Measurements from ENCODE around the gene KRT7. TPM values are rescaled to one million over a fixed set of nuclear protein-coding genes. Genes with fewer than 3 reads are reported as not detected.
A peak's percentile ranks its signal among the peaks of the same experiment; 100 is the strongest.

The KRT7 gene
- polyA plus RNA-seq (2012; ENCODE audit: insufficient read depth, insufficient read length, low read depth): 1.7 TPM

DNA sequence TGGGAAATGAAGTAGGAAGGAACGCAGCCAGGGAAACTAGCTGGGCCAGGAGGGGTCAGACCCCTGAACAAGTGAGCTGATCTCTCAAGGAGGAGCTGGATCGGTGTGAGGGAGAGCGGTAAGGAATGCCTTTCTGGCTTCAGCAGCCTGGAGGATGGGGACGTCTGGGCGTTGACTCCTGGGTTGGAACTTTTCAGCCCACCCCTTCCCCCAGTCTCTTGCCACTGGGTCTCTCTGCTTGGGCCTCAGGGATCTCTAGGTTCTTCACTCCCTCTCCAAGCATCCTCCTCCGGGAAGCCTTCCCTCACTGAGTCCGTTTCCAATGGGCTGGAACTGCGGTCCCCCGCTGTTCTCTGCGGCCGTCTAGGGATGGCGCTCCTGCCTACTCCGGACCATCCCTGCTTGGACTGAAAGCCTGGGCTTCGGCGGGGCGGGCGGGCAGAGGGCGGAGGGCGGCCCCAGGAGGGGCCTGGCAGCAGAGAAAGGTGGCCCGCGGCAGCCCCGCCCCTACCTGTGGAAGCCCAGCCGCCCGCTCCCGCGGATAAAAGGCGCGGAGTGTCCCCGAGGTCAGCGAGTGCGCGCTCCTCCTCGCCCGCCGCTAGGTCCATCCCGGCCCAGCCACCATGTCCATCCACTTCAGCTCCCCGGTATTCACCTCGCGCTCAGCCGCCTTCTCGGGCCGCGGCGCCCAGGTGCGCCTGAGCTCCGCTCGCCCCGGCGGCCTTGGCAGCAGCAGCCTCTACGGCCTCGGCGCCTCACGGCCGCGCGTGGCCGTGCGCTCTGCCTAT lies at the start of gene KRT7:
TSS of gene KRT7 (plus strand) at position 570 of the 788 bp plus-strand sequence. CDS start at position 624, 54 bp downstream.
- Histone ChIP-seq H3K36me3 (no peaks in the 10 kb centered on the region), H3K27me3 (no peaks in the 10 kb centered on the region), H3K4me3 (ENCODE audit: low read depth, low read length) (no peak within 1 kb of the TSS), H3K9me3 (no peaks in the 10 kb centered on the region), H3K4me1 (no peaks in the 10 kb centered on the region; the same call in 1 of the 2 replicates)
- DNase-seq: no peak
- TF ChIP-seq, protein P1, sequence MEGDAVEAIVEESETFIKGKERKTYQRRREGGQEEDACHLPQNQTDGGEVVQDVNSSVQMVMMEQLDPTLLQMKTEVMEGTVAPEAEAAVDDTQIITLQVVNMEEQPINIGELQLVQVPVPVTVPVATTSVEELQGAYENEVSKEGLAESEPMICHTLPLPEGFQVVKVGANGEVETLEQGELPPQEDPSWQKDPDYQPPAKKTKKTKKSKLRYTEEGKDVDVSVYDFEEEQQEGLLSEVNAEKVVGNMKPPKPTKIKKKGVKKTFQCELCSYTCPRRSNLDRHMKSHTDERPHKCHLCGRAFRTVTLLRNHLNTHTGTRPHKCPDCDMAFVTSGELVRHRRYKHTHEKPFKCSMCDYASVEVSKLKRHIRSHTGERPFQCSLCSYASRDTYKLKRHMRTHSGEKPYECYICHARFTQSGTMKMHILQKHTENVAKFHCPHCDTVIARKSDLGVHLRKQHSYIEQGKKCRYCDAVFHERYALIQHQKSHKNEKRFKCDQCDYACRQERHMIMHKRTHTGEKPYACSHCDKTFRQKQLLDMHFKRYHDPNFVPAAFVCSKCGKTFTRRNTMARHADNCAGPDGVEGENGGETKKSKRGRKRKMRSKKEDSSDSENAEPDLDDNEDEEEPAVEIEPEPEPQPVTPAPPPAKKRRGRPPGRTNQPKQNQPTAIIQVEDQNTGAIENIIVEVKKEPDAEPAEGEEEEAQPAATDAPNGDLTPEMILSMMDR (IDR thresholded peaks at IDR 0.05; ENCODE audit: low read depth, low read length): no peak

DNA sequence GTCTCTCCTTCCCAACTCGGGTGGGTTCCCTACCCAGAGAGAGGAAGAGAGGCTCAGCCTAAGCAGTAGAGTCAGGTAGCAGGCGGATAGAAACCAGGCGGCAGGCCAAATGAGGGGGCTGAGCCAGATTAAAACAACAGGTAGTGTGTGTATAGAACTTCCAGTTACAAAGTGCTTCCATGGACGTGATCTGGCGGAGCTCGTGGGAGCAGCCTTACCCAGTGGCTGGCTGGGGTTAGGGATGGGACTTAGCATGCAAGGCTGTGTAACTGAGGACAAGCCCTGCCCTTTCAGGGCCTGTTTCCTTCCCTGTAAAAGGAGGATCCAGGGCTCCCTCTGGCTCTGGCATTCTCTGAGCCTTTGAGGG lies 49.5 kb upstream of the KRT7 start:
- Histone ChIP-seq H3K4me3 (ENCODE audit: low read depth, low read length) (no peak overlapping the region), H3K9me3 (no peaks in the 10 kb centered on the region), H3K36me3 (no peaks in the 10 kb centered on the region), H3K27me3 (no peaks in the 10 kb centered on the region), H3K4me1 (peaks cover 52% of the 10 kb centered on the region)
- TF ChIP-seq, protein P1 (IDR thresholded peaks at IDR 0.05; ENCODE audit: low read depth, low read length): no peak
- no peak for DNase-seq

DNA sequence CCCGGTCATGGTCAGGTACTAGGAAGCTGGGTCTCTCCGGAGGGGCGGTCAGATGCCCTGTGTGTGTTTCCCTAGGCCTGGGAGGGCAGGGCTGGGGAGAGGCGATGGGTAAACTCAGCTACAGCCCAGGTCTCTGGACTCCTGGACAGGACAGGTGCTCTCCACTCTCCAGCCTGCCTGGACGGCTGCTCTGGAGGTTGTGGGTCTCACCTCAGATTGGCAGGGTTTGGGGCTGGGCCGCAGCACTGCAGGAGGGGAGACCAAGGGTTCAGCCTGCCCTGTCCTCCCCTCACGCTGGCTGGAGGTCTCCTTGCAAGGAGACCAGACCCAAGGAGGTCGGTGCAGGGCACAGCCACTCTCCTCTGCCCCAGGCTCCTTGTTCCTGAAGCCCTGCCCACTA lies 49.1 kb upstream of the KRT7 start:
- TF ChIP-seq, protein P1 (IDR thresholded peaks at IDR 0.05; ENCODE audit: low read depth, low read length): no peak
- no peak overlapping the region for H3K4me3 ChIP-seq (ENCODE audit: low read depth, low read length)
- H3K4me1 ChIP-seq: peaks cover 52% of the 10 kb centered on the region
- H3K36me3 ChIP-seq: no peaks in the 10 kb centered on the region
- H3K9me3 ChIP-seq: no peaks in the 10 kb centered on the region
- DNase-seq: no peak
- no peaks in the 10 kb centered on the region for H3K27me3 ChIP-seq

DNA sequence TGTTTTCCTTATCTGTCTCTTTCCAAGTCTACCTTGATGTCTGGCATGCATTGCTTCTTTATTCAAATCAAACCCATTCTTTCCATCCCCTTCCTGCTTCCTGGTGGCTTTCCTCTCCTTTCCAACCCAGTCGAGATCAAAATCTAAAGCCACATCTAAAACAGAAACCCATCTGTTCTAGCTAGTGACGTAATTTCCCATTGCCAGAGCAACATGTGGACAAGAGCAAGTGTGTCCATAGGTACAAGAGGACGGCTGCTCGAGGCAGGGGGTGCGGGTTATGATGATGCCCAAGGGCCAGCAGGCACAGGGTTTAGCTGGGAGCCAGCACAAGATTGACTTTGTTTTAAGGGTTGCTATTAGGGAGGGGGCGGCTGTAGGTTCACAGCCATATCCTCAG lies 48.2 kb upstream of the KRT7 start:
- H3K4me1 ChIP-seq: peaks cover 52% of the 10 kb centered on the region
- no peaks in the 10 kb centered on the region for H3K9me3 ChIP-seq
- TF ChIP-seq, protein P1 (IDR thresholded peaks at IDR 0.05; ENCODE audit: low read depth, low read length): no peak
- no peak overlapping the region for H3K4me3 ChIP-seq (ENCODE audit: low read depth, low read length)
- no peaks in the 10 kb centered on the region for H3K36me3 ChIP-seq
- peak; percentile 45 for DNase-seq
- H3K27me3 ChIP-seq: no peaks in the 10 kb centered on the region

DNA sequence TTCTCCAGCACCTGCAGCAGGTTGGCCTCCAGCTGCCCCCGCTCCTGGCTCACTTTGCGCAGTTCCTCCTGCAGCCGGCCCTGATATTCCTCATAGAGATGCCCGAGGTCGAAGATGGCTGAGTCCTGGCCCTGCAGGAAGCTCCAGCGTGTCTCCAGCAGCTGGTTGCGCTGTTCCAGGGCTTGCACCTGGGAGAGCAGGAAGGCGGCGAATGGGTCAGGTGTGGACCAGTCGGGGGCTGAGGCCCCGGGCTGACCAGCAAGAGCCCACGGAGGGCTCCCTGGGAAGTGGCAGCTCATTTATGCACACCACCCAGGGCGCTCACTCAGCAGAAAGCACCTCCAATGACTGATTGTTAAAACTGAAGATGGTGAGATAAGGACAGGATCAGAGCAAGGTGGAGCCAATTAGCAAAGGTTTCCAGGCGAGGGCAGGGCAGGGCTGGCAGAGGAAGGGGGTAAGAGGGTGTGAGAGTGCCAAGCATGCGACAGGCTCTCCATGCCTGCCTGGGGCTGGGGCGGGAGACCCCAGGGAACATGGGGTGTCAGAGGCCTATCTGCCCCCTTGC lies 47.6 kb upstream of the KRT7 start:
- no peaks in the 10 kb centered on the region for H3K9me3 ChIP-seq
- TF ChIP-seq, protein P1 (IDR thresholded peaks at IDR 0.05; ENCODE audit: low read depth, low read length): no peak
- no peaks in the 10 kb centered on the region for H3K27me3 ChIP-seq
- no peaks in the 10 kb centered on the region for H3K36me3 ChIP-seq
- DNase-seq: no peak
- no peak overlapping the region for H3K4me3 ChIP-seq (ENCODE audit: low read depth, low read length)
- peaks cover 52% of the 10 kb centered on the region for H3K4me1 ChIP-seq
